SIG-M5 treated with dmso at 0.1 percent for 504 hours (cell line): Measurements from ENCODE around the gene COP1.
"Not testable (repeated sequence)": the region's sequence is repeated elsewhere in the genome, so short reads cannot be mapped to it uniquely, and the experiment has no call there.

Experiments used
- DNase-seq: peaks from one replicate; lab custom pipeline; 2025; ENCODE audit not compliant: unreplicated experiment; lab: John Stamatoyannopoulos, UW

COP1 gene

GRCh38 chr1:176049582-176049981 is 157.5 kb downstream of the COP1 start:
- no peak for DNase-seq

GRCh38 chr1:176046926-176047325 is 160.2 kb downstream of the COP1 start:
- no peak for DNase-seq

DNA sequence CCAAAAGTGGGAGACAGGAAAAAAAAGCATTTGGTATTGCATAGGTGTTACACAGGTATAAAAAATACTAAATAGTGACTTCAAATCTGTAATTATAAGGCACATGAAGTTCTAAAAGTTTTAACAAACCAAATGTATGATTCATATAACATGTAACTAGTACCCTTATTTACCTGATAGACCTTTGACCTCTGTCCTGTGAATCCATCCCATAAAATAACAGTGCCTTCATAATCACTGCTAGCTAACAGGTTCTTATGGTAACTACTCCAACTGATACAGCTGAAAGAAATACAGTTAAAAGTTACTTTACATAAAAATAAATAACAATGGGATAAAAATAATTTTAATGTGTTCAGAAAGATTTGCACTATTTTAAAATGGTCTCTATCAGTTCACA is 163.5 kb downstream of the COP1 start:
- DNase-seq = no peak

GRCh38 chr1:176033881-176034280 is 173.2 kb downstream of the COP1 start:
- no peak for DNase-seq

GRCh38 chr1:176033474-176033873 is 173.6 kb downstream of the COP1 start:
- DNase-seq = no peak

DNA sequence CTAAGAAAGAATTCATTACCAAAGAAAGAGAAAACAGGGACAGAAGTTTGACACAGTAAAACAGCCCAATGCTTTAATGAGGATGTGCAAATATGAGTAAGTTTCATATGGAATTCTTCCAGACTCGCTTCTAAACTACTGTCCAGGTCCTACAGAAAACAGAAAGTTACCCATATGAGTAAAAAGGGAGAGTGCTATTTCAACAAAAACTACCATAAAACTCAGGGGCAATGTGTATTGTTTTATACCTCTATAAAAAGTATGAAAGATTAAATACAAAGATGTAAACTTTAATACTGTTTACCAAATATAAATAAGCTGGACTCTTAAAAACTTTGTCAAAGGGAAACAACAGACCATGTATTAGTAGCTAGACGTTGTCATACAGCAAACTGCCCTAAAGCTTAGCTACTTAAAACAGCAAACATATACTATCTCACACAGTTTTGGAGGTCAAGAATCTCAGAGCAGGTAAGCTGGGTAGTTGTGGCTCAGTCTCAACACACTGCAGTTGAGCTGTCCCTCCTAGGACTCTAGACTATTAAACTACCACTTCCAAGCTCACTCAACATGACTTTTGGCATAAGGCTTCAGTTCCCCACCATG is 174.9 kb downstream of the COP1 start:
- DNase-seq = no peak

DNA sequence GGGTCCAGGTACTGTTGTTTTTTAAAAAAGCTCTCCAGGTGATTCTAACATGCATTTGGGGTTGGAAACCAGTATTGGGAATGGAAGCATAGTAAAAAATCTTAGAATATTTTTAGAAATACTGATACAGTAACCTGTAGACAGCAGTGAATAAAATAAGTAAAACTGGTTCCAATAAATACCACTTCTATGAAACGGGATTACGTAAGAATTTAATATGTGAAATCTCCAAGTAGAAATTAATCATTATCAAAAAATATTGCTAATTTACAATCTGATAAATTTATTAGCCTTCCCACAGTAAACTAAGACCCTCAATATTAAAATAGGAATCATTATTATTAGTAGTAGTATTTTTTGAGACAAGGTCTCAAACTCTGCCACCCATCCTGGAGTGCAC is 177.5 kb downstream of the COP1 start:
- DNase-seq = no peak

DNA sequence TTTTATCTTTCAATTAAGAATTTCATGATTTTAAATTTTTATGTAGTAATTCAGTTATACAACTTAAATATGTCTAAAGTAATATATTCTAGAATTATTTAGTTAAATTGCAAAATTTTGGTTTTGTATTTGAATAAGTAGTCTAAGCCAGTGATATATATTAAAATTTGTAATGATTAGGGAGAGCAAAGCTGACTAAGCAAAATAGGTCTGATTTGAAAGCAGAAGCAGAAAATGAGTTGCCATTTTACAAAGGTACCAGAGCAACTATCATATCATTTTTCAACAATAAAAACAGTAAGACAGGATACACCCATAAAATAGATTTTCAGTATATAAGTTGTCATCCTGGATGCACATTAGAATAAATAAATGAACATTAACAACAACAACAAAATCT is 177.9 kb downstream of the COP1 start:
- DNase-seq = no peak

- not testable (repeated sequence) for DNase-seq
Measured at GRCh38 chr1:176027934-176028333, 179.2 kb downstream of the COP1 start.

GRCh38 chr1:176022574-176022973 is 184.5 kb downstream of the COP1 start:
- DNase-seq = no peak

GRCh38 chr1:176017722-176018121 is 189.4 kb downstream of the COP1 start:
- peak; percentile 12 for DNase-seq

GRCh38 chr1:176009951-176010350 is 197.1 kb downstream of the COP1 start:
- DNase-seq = no peak

DNA sequence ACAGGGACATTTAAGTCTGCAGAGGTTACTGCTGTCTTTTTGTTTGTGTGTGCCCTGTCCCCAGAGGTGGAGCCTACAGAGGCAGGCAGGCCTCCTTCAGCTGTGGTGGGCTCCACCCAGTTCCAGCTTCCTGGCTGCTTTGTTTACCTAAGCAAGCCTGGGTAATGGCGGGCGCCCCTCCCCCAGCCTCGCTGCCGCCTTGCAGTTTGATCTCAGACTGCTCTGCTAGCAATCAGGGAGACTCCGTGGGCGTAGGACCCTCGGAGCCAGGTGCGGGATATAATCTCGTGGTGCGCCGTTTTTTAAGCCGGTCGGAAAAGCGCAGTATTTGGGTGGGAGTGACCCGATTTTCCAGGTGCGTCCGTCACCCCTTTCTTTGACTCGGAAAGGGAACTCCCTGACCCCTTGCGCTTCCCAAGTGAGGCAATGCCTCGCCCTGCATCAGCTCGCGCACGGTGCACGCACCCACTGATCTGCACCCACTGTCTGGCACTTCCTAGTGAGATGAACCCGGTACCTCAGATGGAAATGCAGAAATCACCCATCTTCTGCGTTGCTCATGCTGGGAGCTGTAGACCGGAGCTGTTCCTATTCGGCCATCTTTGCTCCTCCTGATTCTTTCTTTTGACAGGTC is 199.2 kb downstream of the COP1 start:
- DNase-seq = not testable (repeated sequence)

- DNase-seq = not testable (repeated sequence)
Measured at GRCh38 chr1:175994660-175995059, 212.4 kb downstream of the COP1 start.

- not testable (repeated sequence) for DNase-seq
Measured at GRCh38 chr1:175992825-175993224, 214.3 kb downstream of the COP1 start.

- not testable (repeated sequence) for DNase-seq
Measured at GRCh38 chr1:175992202-175992601, 214.9 kb downstream of the COP1 start.

GRCh38 chr1:175984813-175985212 is 222.3 kb downstream of the COP1 start:
- no peak for DNase-seq

- DNase-seq = no peak
Measured at GRCh38 chr1:175984057-175984812, 222.9 kb downstream of the COP1 start.

DNA sequence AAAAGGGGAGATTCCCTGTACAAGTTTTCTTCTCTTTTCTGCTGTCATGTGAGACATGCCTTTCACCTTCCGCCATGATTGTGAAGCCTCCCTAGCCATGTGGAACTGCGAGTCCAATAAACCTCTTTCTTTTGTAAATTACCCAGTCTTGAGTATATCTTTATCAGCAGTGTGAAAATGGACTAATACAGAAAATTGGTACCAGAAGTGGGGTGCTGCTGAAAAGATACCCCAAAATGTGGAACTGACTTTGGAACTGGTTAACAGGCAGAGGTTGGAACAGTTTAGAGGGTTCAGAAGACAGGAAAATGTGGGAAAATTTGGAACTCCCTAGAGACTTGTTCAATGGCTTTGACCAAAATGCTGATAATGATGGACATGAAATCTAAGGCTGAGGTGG is 223.7 kb downstream of the COP1 start:
- not testable (repeated sequence) for DNase-seq

- DNase-seq = no peak
Measured at GRCh38 chr1:175981128-175981527, 226.0 kb downstream of the COP1 start.

GRCh38 chr1:175978926-175979325 is 228.2 kb downstream of the COP1 start:
- no peak for DNase-seq

GRCh38 chr1:175978476-175978875 is 228.6 kb downstream of the COP1 start:
- no peak for DNase-seq
